ENCODE measurements around the gene KLHL15. TPM values are rescaled to one million over a fixed set of nuclear protein-coding genes. Genes with fewer than 3 reads are reported as not detected.

Gene KLHL15
- polyA plus RNA-seq, 5 donors: 10.1 to 15.9 (median 14.0) TPM

GRCh38 chrX:23952984-23953907 lies 73.7 kb downstream of the KLHL15 start:
- no peak for DNase-seq

GRCh38 chrX:23952391-23952790 lies 74.6 kb downstream of the KLHL15 start:
- no peak for DNase-seq

- DNase-seq: no peak
These were observed 81.8 kb downstream of the KLHL15 start for GRCh38 chrX:23945206-23945605.

GRCh38 chrX:23944234-23944633 lies 82.8 kb downstream of the KLHL15 start:
- DNase-seq: no peak

- DNase-seq: no peak
These were observed 87.8 kb downstream of the KLHL15 start for GRCh38 chrX:23939203-23939602.

- DNase-seq: no peak
These were observed 88.3 kb downstream of the KLHL15 start for GRCh38 chrX:23938690-23939089.

GRCh38 chrX:23937100-23937499 lies 89.9 kb downstream of the KLHL15 start:
- DNase-seq: no peak

- no peak for DNase-seq
These were observed 90.8 kb downstream of the KLHL15 start for GRCh38 chrX:23936180-23936579.

- DNase-seq: no peak
These were observed 91.9 kb downstream of the KLHL15 start for GRCh38 chrX:23935106-23935505.

Other genes starting within 250 kb of the KLHL15 start
- gene SAT1, start 244.0 kb downstream of the KLHL15 start, polyA plus RNA-seq (ENCODE audit: insufficient read depth in 1 of 5, insufficient read length in 5 of 5, low replicate concordance in 1 of 5): 100 to 1,000 TPM; 293 to 457 (median 336) TPM
- 10 to 100 TPM; 16.8 to 23.6 (median 21.6) TPM for gene APOO, start 119.2 kb downstream of the KLHL15 start, polyA plus RNA-seq (ENCODE audit: insufficient read depth in 1 of 5, insufficient read length in 5 of 5, low replicate concordance in 1 of 5)
- gene CXorf58, start 119.2 kb downstream of the KLHL15 start, polyA plus RNA-seq (ENCODE audit: insufficient read depth in 1 of 5, insufficient read length in 5 of 5, low replicate concordance in 1 of 5): under 1 TPM in 2 of 5 donors, not detected in 3; 0.10 to 0.18 TPM
- 100 to 1,000 TPM; 170 to 240 (median 223) TPM for gene EIF2S3, start 27.8 kb upstream of the KLHL15 start, polyA plus RNA-seq (ENCODE audit: insufficient read depth in 1 of 5, insufficient read length in 5 of 5, low replicate concordance in 1 of 5)
- 10 to 100 TPM; 29.1 to 47.8 (median 33.3) TPM for gene ZFX, start 122.5 kb upstream of the KLHL15 start, polyA plus RNA-seq (ENCODE audit: insufficient read depth in 1 of 5, insufficient read length in 5 of 5, low replicate concordance in 1 of 5)